HCT116 (cell line): Measurements from ENCODE around the gene RFX3. TPM values are rescaled to one million over a fixed set of nuclear protein-coding genes. Genes with fewer than 3 reads are reported as not detected.

ENCODE experiments used
- ATAC-seq: fragments of 200-7000 bp; cut with Tn5 transposase; 2 replicates; pipeline ENCODE4 v1.9.1; 2020; ENCODE audit warnings: mild to moderate bottlenecking, moderate library complexity
- BruUV-seq: library from RNA; stranded (reverse); fragments of 400-500 nt; replicated peaks from 2 replicates; lab custom pipeline; 2021; lab: Mats Ljungman, UMichigan
- CTCF ChIA-PET: fragments of 300-600 bp; sonication (Branson Sonifier 250); formaldehyde crosslinking; loops from one replicate; lab custom pipeline; 2021; ENCODE audit warnings: antibody characterized with exemption; lab: Charles Lee
- POLR2A ChIA-PET: fragments of 300-600, 350-600 bp; sonication (Branson Sonifier 250); formaldehyde crosslinking; loops from one replicate; lab custom pipeline; 2021; ENCODE audit warnings: antibody characterized with exemption; lab: Charles Lee
- RAD21 ChIA-PET, 2 experiments: fragments of 300-600 bp; sonication (Branson Sonifier 250); formaldehyde crosslinking; loops; one replicate each; lab custom pipeline; 2023; ENCODE audit warnings: low total read pairs in 2 of 2; ENCODE audit not compliant: uncharacterized antibody in 2 of 2, unreplicated experiment in 2 of 2, low non-redundant PET in 1 of 2; lab: Charles Lee
- DNase-seq: peaks from one replicate; pipeline ENCODE4 v3.0.0-alpha.2; 2010; ENCODE audit warnings: low read depth, low spot score
- H2AFZ ChIP-seq: fragments of 200-600 bp; shearing (Covaris generic), sonication (generic); 2 replicates; pipeline ENCODE4 v1.6.1; 2017; ENCODE audit warnings: low read depth, mixed run types, mixed read lengths, antibody characterized with exemption, low read length; ENCODE audit not compliant: poor library complexity, severe bottlenecking
- H3K27ac ChIP-seq: 2 replicates; pipeline ENCODE4 v1.5.1; 2012; ENCODE audit warnings: low read depth, low read length
- H3K27me3 ChIP-seq: fragments of 200-600 bp; sonication (generic); 2 replicates; pipeline ENCODE4 v1.6.1; 2016; ENCODE audit warnings: mixed run types, low read length, mixed read lengths; ENCODE audit not compliant: insufficient read depth
- H3K36me3 ChIP-seq, 2 experiments: fragments of 200-500 bp in 1 of 2; fragments of 200-600 bp in 1 of 2; sonication (Bioruptor generic) in 1 of 2; sonication (generic) in 1 of 2; 2 replicates each; pipeline versions ENCODE4 v1.5.1 to v1.6.1; 2014 to 2016; ENCODE audit warnings: low read length in 2 of 2, inconsistent platforms in 1 of 2, mixed read lengths in 1 of 2, mixed run types in 1 of 2; ENCODE audit not compliant: insufficient read depth in 2 of 2, control insufficient read depth in 1 of 2
- H3K4me1 ChIP-seq, 2 experiments: fragments of 200-600 bp in 1 of 2; sonication (generic) in 1 of 2; 2 replicates each; pipeline versions ENCODE4 v1.5.1 to v1.6.1; 2012 to 2017; ENCODE audit warnings: low read length in 2 of 2, inconsistent platforms in 1 of 2, mild to moderate bottlenecking in 1 of 2, mixed read lengths in 1 of 2, mixed run types in 1 of 2, moderate library complexity in 1 of 2; ENCODE audit not compliant: insufficient read depth in 2 of 2, control insufficient read depth in 1 of 2
- H3K4me2 ChIP-seq: fragments of 200-600 bp; sonication (generic); 2 replicates; pipeline ENCODE4 v1.6.1; 2017; ENCODE audit warnings: mixed run types, low read length, mixed read lengths
- H3K4me3 ChIP-seq, 2 experiments: fragments of 200-600 bp in 1 of 2; sonication (generic) in 1 of 2; replicated peaks in 1 of 2; 2 replicates each; pipeline ENCODE4 v1.5.1; 2011 to 2016; ENCODE audit warnings: low read length in 2 of 2, control low read depth in 1 of 2, low read depth in 1 of 2, mild to moderate bottlenecking in 1 of 2, mixed read lengths in 1 of 2, mixed run types in 1 of 2
- H3K79me2 ChIP-seq: fragments of 200-600 bp; sonication (generic); 2 replicates; pipeline ENCODE4 v1.6.1; 2017; ENCODE audit warnings: mild to moderate bottlenecking, mixed run types, low read length, moderate library complexity, mixed read lengths; ENCODE audit not compliant: insufficient read depth
- H3K9ac ChIP-seq: fragments of 200-600 bp; sonication (generic); 2 replicates; pipeline ENCODE4 v1.6.1; 2016; ENCODE audit warnings: low read length, mixed read lengths
- H3K9me2 ChIP-seq: fragments of 200-600 bp; sonication (generic), shearing (Covaris generic); 2 replicates; pipeline ENCODE4 v1.6.1; 2017; ENCODE audit warnings: mixed run types, mild to moderate bottlenecking, moderate library complexity; ENCODE audit not compliant: insufficient read depth
- H3K9me3 ChIP-seq, 2 experiments: fragments of 200-500 bp in 1 of 2; fragments of 200-600 bp in 1 of 2; sonication (Bioruptor generic) in 1 of 2; sonication (generic) in 1 of 2; 2 replicates each; pipeline ENCODE4 v1.6.1; 2014 to 2017; ENCODE audit warnings: low read length in 2 of 2, mixed read lengths in 2 of 2, inconsistent platforms in 1 of 2, low read depth in 1 of 2, mild to moderate bottlenecking in 1 of 2, mixed run types in 1 of 2, moderate library complexity in 1 of 2; ENCODE audit not compliant: control insufficient read depth in 1 of 2, insufficient read depth in 1 of 2
- H4K20me1 ChIP-seq: fragments of 200-600 bp; sonication (generic), shearing (Covaris generic); 2 replicates; pipeline ENCODE4 v1.6.1; 2017; ENCODE audit warnings: mixed run types, mild to moderate bottlenecking, moderate library complexity; ENCODE audit not compliant: insufficient read depth
- ATF3 ChIP-seq: IDR thresholded peaks from 2 replicates; pipeline ENCODE4 v1.6.1; 2012
- CBX3 ChIP-seq: IDR thresholded peaks from 2 replicates; pipeline ENCODE4 v1.6.1; 2012; ENCODE audit warnings: low read depth
- CEBPB ChIP-seq: IDR thresholded peaks from 2 replicates; pipeline ENCODE4 v1.6.1; 2012; ENCODE audit warnings: low read depth
- CTCF ChIP-seq, 3 experiments: fragments of 200-600 bp in 1 of 3; sonication (generic) in 1 of 3; IDR thresholded peaks in 2 of 3; conservative IDR thresholded peaks in 1 of 3; 2 replicates each; pipeline ENCODE4 v1.5.1; 2012 to 2017; ENCODE audit warnings: low read depth in 2 of 3, low read length in 2 of 3, antibody characterized with exemption in 1 of 3, borderline replicate concordance in 1 of 3, control low read depth in 1 of 3, mild to moderate bottlenecking in 1 of 3, mixed read lengths in 1 of 3, mixed run types in 1 of 3, moderate library complexity in 1 of 3; ENCODE audit not compliant: insufficient read depth in 1 of 3
- EGR1 ChIP-seq: IDR thresholded peaks from 2 replicates; pipeline ENCODE4 v1.6.1; 2012; ENCODE audit warnings: low read depth
- ELF1 ChIP-seq: IDR thresholded peaks from 2 replicates; pipeline ENCODE4 v1.6.1; 2012; ENCODE audit warnings: low read depth, borderline replicate concordance
- EZH2 ChIP-seq: fragments of 200-600 bp; sonication (generic); IDR thresholded peaks from 2 replicates; pipeline ENCODE4 v1.6.1; 2017; ENCODE audit warnings: antibody characterized with exemption, mixed run types
- EZH2phosphoT487 ChIP-seq: fragments of 200-600 bp; IDR thresholded peaks from 2 replicates; pipeline ENCODE4 v1.6.1; 2018; ENCODE audit warnings: antibody characterized with exemption, borderline replicate concordance
- FOSL1 ChIP-seq: IDR thresholded peaks from 2 replicates; pipeline ENCODE4 v1.6.1; 2012; ENCODE audit warnings: low read depth
- JUND ChIP-seq: IDR thresholded peaks from 2 replicates; pipeline ENCODE4 v1.6.1; 2012
- POLR2AphosphoS5 ChIP-seq: IDR thresholded peaks from 2 replicates; pipeline ENCODE4 v1.6.1; 2011; ENCODE audit warnings: mild to moderate bottlenecking, low read depth, low read length, moderate library complexity
- ZBTB33 ChIP-seq: IDR thresholded peaks from 2 replicates; pipeline ENCODE4 v1.6.1; 2011; ENCODE audit warnings: mild to moderate bottlenecking, low read length, moderate library complexity; ENCODE audit not compliant: insufficient replicate concordance; ENCODE audit errors: extremely low read depth
- ZFX ChIP-seq: fragments of 450-650 bp; IDR thresholded peaks from 2 replicates; pipeline ENCODE4 v1.6.1; 2017
- ZNF274 ChIP-seq: fragments of 200-500 bp; sonication (Bioruptor generic); IDR thresholded peaks from 2 replicates; pipeline ENCODE4 v1.6.1; 2014; ENCODE audit warnings: mild to moderate bottlenecking, low read depth, low read length, inconsistent platforms
- intact Hi-C: fragments of 100-400 bp; cut with micrococcal nuclease; formaldehyde crosslinking; loops from 2 replicates; pipeline ENCODE4 v1.10.0; 2022
- total RNA-seq: library from RNA; stranded (reverse); gene quantifications from one replicate; pipeline ENCODE4 v1.2.1, GENCODE V29; 2021; ENCODE audit not compliant: unreplicated experiment
- TF ChIP-seq, protein P1 (sequence below): IDR thresholded peaks from 2 replicates; pipeline ENCODE4 v1.6.1; 2012

Gene RFX3
- total RNA-seq, 1 experiment from 2014 or later, result 11.8 TPM

GRCh38 chr9:3329361-3329760 is 196.4 kb downstream of the RFX3 start:
- Histone ChIP-seq H3K9me2 (no peaks in the 10 kb centered on the region), H3K79me2 (no peaks in the 10 kb centered on the region), H3K27me3 (no peaks in the 10 kb centered on the region), H2AFZ (no peak overlapping the region), H3K4me2 (no peak overlapping the region), H3K9ac (no peak overlapping the region), H3K4me3 (no peak overlapping the region), H3K27ac (no peak overlapping the region), H4K20me1 (no peaks in the 10 kb centered on the region), H3K4me1 (no peaks in the 10 kb centered on the region), H3K9me3 (no peaks in the 10 kb centered on the region), H3K36me3 (no peaks in the 10 kb centered on the region)
- POLR2A ChIA-PET, result no interaction called here
- CTCF ChIA-PET, result interaction anchor here (1.2 to 1.4 kb wide), 2 partner anchors 17 to 112 kb away, joined by 3 to 8 read pairs; no protein-coding TSS in a partner anchor
- DNase-seq (no peak), ATAC-seq (no peak)
- intact Hi-C loops, result no loop called here
- BruUV-seq, result no TSS peak
- RAD21 ChIA-PET, result no interaction called here
- no peak for TF ChIP-seq EZH2phosphoT487
- no peak for TF ChIP-seq EZH2
- TF ChIP-seq POLR2AphosphoS5, result no peak
- TF ChIP-seq ATF3, result no peak
- TF ChIP-seq CEBPB, result no peak
- no peak for TF ChIP-seq JUND
- no peak for TF ChIP-seq ZFX
- TF ChIP-seq EGR1, result no peak
- TF ChIP-seq CTCF (IDR thresholded peaks at IDR 0.05 in 2 of 3, conservative IDR thresholded peaks at IDR 0.05 in 1 of 3; ENCODE audit: borderline replicate concordance in 1 of 3, insufficient read depth in 1 of 3, low read depth in 2 of 3, low read length in 2 of 3), result no peak
- no peak for TF ChIP-seq FOSL1
- TF ChIP-seq, protein P1, sequence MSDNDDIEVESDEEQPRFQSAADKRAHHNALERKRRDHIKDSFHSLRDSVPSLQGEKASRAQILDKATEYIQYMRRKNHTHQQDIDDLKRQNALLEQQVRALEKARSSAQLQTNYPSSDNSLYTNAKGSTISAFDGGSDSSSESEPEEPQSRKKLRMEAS, result no peak
- TF ChIP-seq ZBTB33, result no peak
- TF ChIP-seq ELF1, result no peak
- TF ChIP-seq ZNF274, result no peak
- no peak for TF ChIP-seq CBX3
